Activated CD4-positive, alpha-beta T cell treated with anti-CD3 and anti-CD28 coated beads, Interleukin-2, amount 10 ng/mL, durations not matched to agents 7 days and 5 days (primary cell): ENCODE measurements around the gene PDE4D. TPM values are rescaled to one million over a fixed set of nuclear protein-coding genes. Genes with fewer than 3 reads are reported as not detected.
A peak's percentile ranks its signal among the peaks of the same experiment; 100 is the strongest.
"Not testable (repeated sequence)": the region's sequence is repeated elsewhere in the genome, so short reads cannot be mapped to it uniquely, and the experiment has no call there.

Source experiments
- CTCF ChIA-PET: fragments of 350-600 bp; sonication (Branson Sonifier 250); formaldehyde crosslinking; loops from one replicate; lab custom pipeline; 2021; ENCODE audit warnings: antibody characterized with exemption; lab: Charles Lee
- POLR2A ChIA-PET: fragments of 350-600 bp; sonication (Branson Sonifier 250); formaldehyde crosslinking; loops from one replicate; lab custom pipeline; 2021; ENCODE audit warnings: antibody characterized with exemption; lab: Charles Lee
- DNase-seq: peaks from one replicate; pipeline ENCODE4 v3.0.0-alpha.2; 2020
- H3K27ac Mint-ChIP-seq: one replicate; pipeline ENCODE4 v1.8.0; 2021; ENCODE audit warnings: mild to moderate bottlenecking, moderate library complexity, mixed read lengths
- H3K27me3 Mint-ChIP-seq: one replicate; pipeline ENCODE4 v1.8.0; 2021; ENCODE audit warnings: mixed read lengths
- H3K36me3 Mint-ChIP-seq: one replicate; pipeline ENCODE4 v1.8.0; 2021; ENCODE audit warnings: low read depth, mixed read lengths
- H3K4me1 Mint-ChIP-seq: one replicate; pipeline ENCODE4 v1.8.0; 2021; ENCODE audit warnings: mixed read lengths
- H3K4me3 Mint-ChIP-seq: one replicate; pipeline ENCODE4 v1.8.0; 2021; ENCODE audit warnings: mild to moderate bottlenecking, moderate library complexity, mixed read lengths
- H3K9me3 Mint-ChIP-seq: one replicate; pipeline ENCODE4 v1.8.0; 2021; ENCODE audit warnings: mixed read lengths
- total RNA-seq, 2 experiments: library from RNA; stranded (reverse); gene quantifications; one replicate each; pipeline ENCODE4 v1.2.3, GENCODE V29; 2021

PDE4D gene
- total RNA-seq, 2 experiments from 2014 or later, result 62.0 to 67.8 TPM

- CTCF ChIA-PET, result no interaction called here
- H3K27me3 Mint-ChIP-seq, result peaks cover 11% of the 10 kb centered on the region
- no peaks in the 10 kb centered on the region for H3K9me3 Mint-ChIP-seq
- POLR2A ChIA-PET, result no interaction called here
- H3K27ac Mint-ChIP-seq, result no peak overlapping the region
- H3K4me1 Mint-ChIP-seq, result peaks cover 22% of the 10 kb centered on the region
- H3K36me3 Mint-ChIP-seq, result no peaks in the 10 kb centered on the region
- no peak for DNase-seq
- no peak overlapping the region for H3K4me3 Mint-ChIP-seq
Observed at GRCh38 chr5:59605915-59606314, 287.6 kb downstream of the PDE4D start.

- H3K4me3 Mint-ChIP-seq, result no peak overlapping the region
Observed at GRCh38 chr5:59604111-59604510, 289.4 kb downstream of the PDE4D start.

GRCh38 chr5:59600998-59601397, 292.5 kb downstream of the PDE4D start:
- no peak overlapping the region for H3K27ac Mint-ChIP-seq
- peaks cover 7% of the 10 kb centered on the region for H3K4me1 Mint-ChIP-seq
- DNase-seq, result no peak
- POLR2A ChIA-PET, result no interaction called here
- peaks cover 2% of the 10 kb centered on the region for H3K9me3 Mint-ChIP-seq
- H3K4me3 Mint-ChIP-seq, result no peak overlapping the region
- peaks cover 10% of the 10 kb centered on the region for H3K27me3 Mint-ChIP-seq
- no peaks in the 10 kb centered on the region for H3K36me3 Mint-ChIP-seq
- CTCF ChIA-PET, result interaction anchor here (0.5 kb wide), 1 partner anchor 305 kb away, joined by 3 read pairs; no protein-coding TSS in a partner anchor

More at GRCh38 chr5:59604111-59604510, 289.4 kb downstream of the PDE4D start:
- peaks cover 12% of the 10 kb centered on the region for H3K4me1 Mint-ChIP-seq
- H3K36me3 Mint-ChIP-seq, result no peaks in the 10 kb centered on the region
- ChIA-PET POLR2A (no interaction called here), CTCF (no interaction called here)
- H3K9me3 Mint-ChIP-seq, result peaks cover 2% of the 10 kb centered on the region
- no peak for DNase-seq
- peaks cover 11% of the 10 kb centered on the region for H3K27me3 Mint-ChIP-seq
- H3K27ac Mint-ChIP-seq, result no peak overlapping the region

GRCh38 chr5:59600153-59600552, 293.4 kb downstream of the PDE4D start:
- Mint-ChIP-seq H3K27me3 (peaks cover 10% of the 10 kb centered on the region), H3K4me1 (peaks cover 7% of the 10 kb centered on the region), H3K4me3 (no peak overlapping the region), H3K36me3 (no peaks in the 10 kb centered on the region), H3K27ac (no peak overlapping the region), H3K9me3 (peaks cover 2% of the 10 kb centered on the region)
- DNase-seq, result no peak
- POLR2A ChIA-PET, result no interaction called here
- CTCF ChIA-PET, result no interaction called here

GRCh38 chr5:59599729-59600128, 293.8 kb downstream of the PDE4D start:
- Mint-ChIP-seq H3K4me3 (no peak overlapping the region), H3K9me3 (peaks cover 2% of the 10 kb centered on the region), H3K27me3 (peaks cover 10% of the 10 kb centered on the region), H3K27ac (no peak overlapping the region), H3K36me3 (no peaks in the 10 kb centered on the region), H3K4me1 (peaks cover 7% of the 10 kb centered on the region)
- ChIA-PET CTCF (no interaction called here), POLR2A (no interaction called here)
- no peak for DNase-seq

- no peak for DNase-seq
- Mint-ChIP-seq H3K4me1 (peaks cover 7% of the 10 kb centered on the region), H3K36me3 (no peaks in the 10 kb centered on the region), H3K4me3 (no peak overlapping the region), H3K27ac (peak overlapping the region; percentile 48), H3K27me3 (peaks cover 5% of the 10 kb centered on the region), H3K9me3 (peaks cover 2% of the 10 kb centered on the region)
- ChIA-PET CTCF (no interaction called here), POLR2A (no interaction called here)
Observed at GRCh38 chr5:59598547-59598874, 295.0 kb downstream of the PDE4D start.

GRCh38 chr5:59597690-59598546, 295.6 kb downstream of the PDE4D start:
- Mint-ChIP-seq H3K9me3 (peaks cover 2% of the 10 kb centered on the region), H3K4me1 (peaks cover 7% of the 10 kb centered on the region), H3K4me3 (no peak overlapping the region), H3K27me3 (peaks cover 5% of the 10 kb centered on the region), H3K36me3 (no peaks in the 10 kb centered on the region), H3K27ac (no peak overlapping the region)
- no peak for DNase-seq
- CTCF ChIA-PET, result no interaction called here
- POLR2A ChIA-PET, result no interaction called here

GRCh38 chr5:59596586-59597350, 296.8 kb downstream of the PDE4D start:
- Mint-ChIP-seq H3K36me3 (no peaks in the 10 kb centered on the region), H3K4me3 (no peak overlapping the region), H3K27ac (no peak overlapping the region), H3K4me1 (peaks cover 9% of the 10 kb centered on the region), H3K27me3 (peaks cover 5% of the 10 kb centered on the region), H3K9me3 (peaks cover 2% of the 10 kb centered on the region)
- CTCF ChIA-PET, result no interaction called here
- DNase-seq, result no peak
- POLR2A ChIA-PET, result no interaction called here

GRCh38 chr5:59594118-59594517, 299.4 kb downstream of the PDE4D start:
- CTCF ChIA-PET, H3K36me3 Mint-ChIP-seq, POLR2A ChIA-PET, H3K27ac Mint-ChIP-seq, H3K9me3 Mint-ChIP-seq, DNase-seq, H3K4me3 Mint-ChIP-seq, H3K27me3 Mint-ChIP-seq: not testable (repeated sequence)
- H3K4me1 Mint-ChIP-seq, result peaks cover 23% of the 10 kb centered on the region

GRCh38 chr5:59593439-59594007, 300.0 kb downstream of the PDE4D start:
- ChIA-PET CTCF (no interaction called here), POLR2A (no interaction called here)
- H3K27me3 Mint-ChIP-seq, result peaks cover 2% of the 10 kb centered on the region
- H3K9me3 Mint-ChIP-seq, result no peaks in the 10 kb centered on the region
- no peak overlapping the region for H3K27ac Mint-ChIP-seq
- H3K36me3 Mint-ChIP-seq, result no peaks in the 10 kb centered on the region
- no peak for DNase-seq
- H3K4me3 Mint-ChIP-seq, result no peak overlapping the region
- peaks cover 23% of the 10 kb centered on the region for H3K4me1 Mint-ChIP-seq

GRCh38 chr5:59592101-59592500, 301.4 kb downstream of the PDE4D start:
- Mint-ChIP-seq H3K27me3 (peaks cover 14% of the 10 kb centered on the region), H3K9me3 (no peaks in the 10 kb centered on the region), H3K27ac (no peak overlapping the region), H3K4me1 (peaks cover 23% of the 10 kb centered on the region), H3K4me3 (no peak overlapping the region), H3K36me3 (no peaks in the 10 kb centered on the region)
- ChIA-PET POLR2A (no interaction called here), CTCF (no interaction called here)
- no peak for DNase-seq

- DNase-seq, result no peak
- peaks cover 22% of the 10 kb centered on the region for H3K27me3 Mint-ChIP-seq
- ChIA-PET CTCF (no interaction called here), POLR2A (no interaction called here)
- no peaks in the 10 kb centered on the region for H3K36me3 Mint-ChIP-seq
- H3K4me3 Mint-ChIP-seq, result no peak overlapping the region
- peak overlapping the region; percentile 39 for H3K27ac Mint-ChIP-seq
- H3K4me1 Mint-ChIP-seq, result peaks cover 23% of the 10 kb centered on the region
- H3K9me3 Mint-ChIP-seq, result no peaks in the 10 kb centered on the region
Observed at GRCh38 chr5:59591162-59591561, 302.4 kb downstream of the PDE4D start.

GRCh38 chr5:59588922-59589321, 304.6 kb downstream of the PDE4D start:
- Mint-ChIP-seq H3K4me3 (no peak overlapping the region), H3K27ac (no peak overlapping the region), H3K9me3 (no peaks in the 10 kb centered on the region), H3K36me3 (no peaks in the 10 kb centered on the region), H3K4me1 (peaks cover 23% of the 10 kb centered on the region), H3K27me3 (peaks cover 41% of the 10 kb centered on the region)
- no peak for DNase-seq
- POLR2A ChIA-PET, result no interaction called here
- CTCF ChIA-PET, result interaction anchor here (0.7 kb wide), 1 partner anchor 93 kb away, joined by 3 read pairs; no protein-coding TSS in a partner anchor
